Measurements from ENCODE around the gene VDR. TPM values are rescaled to one million over a fixed set of nuclear protein-coding genes. Genes with fewer than 3 reads are reported as not detected.

VDR gene
- total RNA-seq, 1 donor from 2014 or later, result under 0.01 TPM

DNA sequence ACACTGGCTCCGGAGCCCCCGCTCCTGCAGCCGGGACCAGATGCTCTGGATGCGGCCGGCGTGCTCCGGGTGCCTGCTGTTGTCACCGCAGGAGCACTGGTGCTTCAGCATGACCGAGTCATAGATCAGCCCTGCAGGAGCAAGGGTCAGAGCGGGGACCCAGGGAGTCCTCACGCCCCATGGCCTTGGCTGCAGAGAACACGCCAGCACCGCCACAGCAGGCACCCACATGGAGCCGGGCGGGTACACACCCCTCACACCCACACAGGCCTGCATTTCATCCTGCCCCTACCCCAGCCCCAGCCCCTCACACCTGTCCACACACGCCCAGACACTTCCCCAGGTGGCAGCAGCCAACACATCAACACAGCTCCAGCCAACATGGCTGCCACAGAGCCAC lies 112.9 kb downstream of the VDR start:
- DNase-seq, result no peak

Other genes with a start within 250 kb of the VDR start
- gene RPAP3, start 199.0 kb downstream of the VDR start, total RNA-seq, result 11.6 and 21.4 TPM in 2 replicates
- 0.05 TPM in 1 of 2 replicates, not detected in the other for gene ENDOU, start 179.5 kb downstream of the VDR start, total RNA-seq
- 52.0 and 106 TPM in 2 replicates for gene RAPGEF3, start 146.1 kb downstream of the VDR start, total RNA-seq
- gene SLC48A1, start 131.8 kb downstream of the VDR start, total RNA-seq, result 19.2 and 22.1 TPM in 2 replicates
- gene HDAC7, start 85.1 kb downstream of the VDR start, total RNA-seq, result 55.0 and 75.4 TPM in 2 replicates
- 74.4 and 84.6 TPM in 2 replicates for gene TMEM106C, start 58.6 kb upstream of the VDR start, total RNA-seq
- not detected in 2 replicates for gene COL2A1, start 99.5 kb upstream of the VDR start, total RNA-seq
- 15.1 and 15.7 TPM in 2 replicates for gene SENP1, start 201.1 kb upstream of the VDR start, total RNA-seq
- 57.0 and 70.2 TPM in 2 replicates for gene PFKM, start 214.4 kb upstream of the VDR start, total RNA-seq